SU-DHL-6 (cell line): ENCODE data around the gene MAML2.

ENCODE experiments used
- EZH2phosphoT487 ChIP-seq: fragments of 200-600 bp; sonication (generic), shearing (Covaris generic); conservative IDR thresholded peaks from 2 replicates; pipeline ENCODE4 v1.6.1; 2018; ENCODE audit warnings: mild to moderate bottlenecking, antibody characterized with exemption, low read length, moderate library complexity, mixed read lengths
- TF ChIP-seq, protein P1 (sequence below): fragments of 200-600 bp; sonication (generic); IDR thresholded peaks from one replicate; pipeline ENCODE4 v1.5.1; 2017; ENCODE audit warnings: antibody characterized with exemption, mild to moderate bottlenecking, low read length, moderate library complexity; ENCODE audit not compliant: insufficient read depth, poor library complexity, severe bottlenecking

DNA sequence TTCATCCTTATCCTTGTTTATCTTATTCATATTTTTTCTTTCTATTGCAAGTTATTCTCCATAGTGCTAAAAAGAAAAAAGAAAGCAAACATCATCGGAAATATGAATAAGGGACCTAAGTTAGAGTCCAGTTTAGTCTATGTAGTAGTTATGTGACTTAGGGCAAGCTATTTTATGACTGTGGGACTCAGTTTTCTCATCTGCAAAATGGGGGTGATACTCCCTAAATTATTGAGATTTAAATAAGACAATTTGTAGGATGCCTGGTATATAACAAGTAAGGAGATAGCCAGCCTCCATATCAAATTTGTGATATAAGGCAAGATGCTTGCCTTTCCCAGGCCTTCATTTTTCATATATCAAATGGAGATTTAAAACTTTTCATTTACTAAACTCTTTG is 69.5 kb downstream of the MAML2 start:
- TF ChIP-seq, protein P1, sequence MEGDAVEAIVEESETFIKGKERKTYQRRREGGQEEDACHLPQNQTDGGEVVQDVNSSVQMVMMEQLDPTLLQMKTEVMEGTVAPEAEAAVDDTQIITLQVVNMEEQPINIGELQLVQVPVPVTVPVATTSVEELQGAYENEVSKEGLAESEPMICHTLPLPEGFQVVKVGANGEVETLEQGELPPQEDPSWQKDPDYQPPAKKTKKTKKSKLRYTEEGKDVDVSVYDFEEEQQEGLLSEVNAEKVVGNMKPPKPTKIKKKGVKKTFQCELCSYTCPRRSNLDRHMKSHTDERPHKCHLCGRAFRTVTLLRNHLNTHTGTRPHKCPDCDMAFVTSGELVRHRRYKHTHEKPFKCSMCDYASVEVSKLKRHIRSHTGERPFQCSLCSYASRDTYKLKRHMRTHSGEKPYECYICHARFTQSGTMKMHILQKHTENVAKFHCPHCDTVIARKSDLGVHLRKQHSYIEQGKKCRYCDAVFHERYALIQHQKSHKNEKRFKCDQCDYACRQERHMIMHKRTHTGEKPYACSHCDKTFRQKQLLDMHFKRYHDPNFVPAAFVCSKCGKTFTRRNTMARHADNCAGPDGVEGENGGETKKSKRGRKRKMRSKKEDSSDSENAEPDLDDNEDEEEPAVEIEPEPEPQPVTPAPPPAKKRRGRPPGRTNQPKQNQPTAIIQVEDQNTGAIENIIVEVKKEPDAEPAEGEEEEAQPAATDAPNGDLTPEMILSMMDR: no peak
- no peak for TF ChIP-seq EZH2phosphoT487
